SK-N-SH (cell line): ENCODE measurements around the gene EPGN. TPM values are rescaled to one million over a fixed set of nuclear protein-coding genes. Genes with fewer than 3 reads are reported as not detected.

ENCODE experiments used
- CTCF ChIA-PET: fragments of 300-600, 350-600 bp; formaldehyde crosslinking; extraction: SDS; loops from one replicate; lab custom pipeline; 2021; lab: Yijun Ruan, JAX
- POLR2A ChIA-PET: fragments of 350-600 bp; sonication (Branson Sonifier 250); formaldehyde crosslinking; extraction: SDS; loops from one replicate; lab custom pipeline; 2020; ENCODE audit warnings: antibody characterized with exemption, inconsistent platforms; lab: Yijun Ruan, JAX
- DNase-seq: peaks from one replicate; pipeline ENCODE4 v3.0.0; 2012
- H2AFZ ChIP-seq: fragments of 200-600 bp; sonication (generic); 2 replicates; pipeline ENCODE4 v1.8.1; 2016; ENCODE audit warnings: antibody characterized with exemption, mild to moderate bottlenecking, low read depth
- H3F3A ChIP-seq: fragments of 200-600 bp; sonication (generic); replicated peaks from 2 replicates; pipeline ENCODE3; 2016; ENCODE audit warnings: antibody characterized with exemption, mild to moderate bottlenecking; ENCODE audit not compliant: insufficient read depth
- H3K27ac ChIP-seq, 2 experiments: fragments of 200-500 bp in 1 of 2; fragments of 200-600 bp in 1 of 2; sonication (Bioruptor generic) in 1 of 2; sonication (generic), shearing (Covaris generic) in 1 of 2; 2 replicates each; pipeline versions ENCODE4 v1.5.1 to v1.6.1; 2014 to 2016; ENCODE audit warnings: low read depth in 2 of 2, inconsistent platforms in 1 of 2, low read length in 1 of 2, mild to moderate bottlenecking in 1 of 2, mixed read lengths in 1 of 2
- H3K27me3 ChIP-seq: fragments of 200-600 bp; sonication (generic), shearing (Covaris generic); 2 replicates; pipeline ENCODE4 v1.6.1; 2016; ENCODE audit warnings: mixed run types; ENCODE audit not compliant: insufficient read depth
- H3K36me3 ChIP-seq, 2 experiments: fragments of 200-500 bp in 1 of 2; fragments of 200-600 bp in 1 of 2; sonication (Bioruptor generic) in 1 of 2; sonication (generic) in 1 of 2; replicated peaks in 1 of 2; 2 replicates each; pipeline versions ENCODE3 to v1.5.1; 2014 to 2016; ENCODE audit warnings: low read length in 1 of 2, mild to moderate bottlenecking in 1 of 2; ENCODE audit not compliant: insufficient read depth in 2 of 2, control insufficient read depth in 1 of 2
- H3K4me1 ChIP-seq, 2 experiments: fragments of 200-500 bp in 1 of 2; fragments of 200-600 bp in 1 of 2; sonication (Bioruptor generic) in 1 of 2; sonication (generic), shearing (Covaris generic) in 1 of 2; 2 replicates each; pipeline versions ENCODE4 v1.5.1 to v1.6.1; 2014 to 2016; ENCODE audit warnings: low read depth in 1 of 2, low read length in 1 of 2, mixed run types in 1 of 2; ENCODE audit not compliant: insufficient read depth in 2 of 2, control insufficient read depth in 1 of 2
- H3K4me2 ChIP-seq: fragments of 200-600 bp; sonication (generic), shearing (Covaris generic); 2 replicates; pipeline ENCODE4 v1.6.1; 2017; ENCODE audit warnings: mixed run types
- H3K4me3 ChIP-seq, 2 experiments: fragments of 200-500 bp in 1 of 2; fragments of 200-600 bp in 1 of 2; sonication (Bioruptor generic) in 1 of 2; sonication (generic), shearing (Covaris generic) in 1 of 2; 2 replicates each; pipeline versions ENCODE4 v1.5.1 to v1.8.1; 2014 to 2016; ENCODE audit warnings: low read depth in 2 of 2, inconsistent platforms in 1 of 2, low read length in 1 of 2, mild to moderate bottlenecking in 1 of 2, mixed read lengths in 1 of 2, moderate library complexity in 1 of 2
- H3K79me2 ChIP-seq: fragments of 200-600 bp; sonication (generic); 2 replicates; pipeline ENCODE4 v1.8.1; 2017; ENCODE audit warnings: mild to moderate bottlenecking; ENCODE audit not compliant: insufficient read depth
- H3K9ac ChIP-seq: fragments of 200-600 bp; sonication (generic); 2 replicates; pipeline ENCODE4 v1.6.1; 2017; ENCODE audit warnings: mixed run types
- H3K9me2 ChIP-seq: fragments of 200-600 bp; sonication (generic); 2 replicates; pipeline ENCODE4 v1.6.1; 2017; ENCODE audit warnings: mixed run types
- H3K9me3 ChIP-seq: fragments of 200-600 bp; sonication (generic); 2 replicates; pipeline ENCODE4 v1.6.1; 2017; ENCODE audit warnings: mixed run types, mild to moderate bottlenecking, moderate library complexity
- H4K20me1 ChIP-seq: fragments of 200-600 bp; sonication (generic); 2 replicates; pipeline ENCODE4 v1.6.1; 2017; ENCODE audit warnings: mild to moderate bottlenecking, mixed run types; ENCODE audit not compliant: insufficient read depth
- EZH2phosphoT487 ChIP-seq: fragments of 200-600 bp; sonication (generic); IDR thresholded peaks from 2 replicates; pipeline ENCODE4 v1.6.1; 2017; ENCODE audit warnings: low read depth, mixed run types, mild to moderate bottlenecking, antibody characterized with exemption, moderate library complexity, borderline replicate concordance
- FOXM1 ChIP-seq: IDR thresholded peaks from 2 replicates; pipeline ENCODE4 v1.4.0; 2012; ENCODE audit warnings: low read depth, mild to moderate bottlenecking
- JUND ChIP-seq: IDR thresholded peaks from 2 replicates; pipeline ENCODE4 v1.4.0; 2012
- POLR2AphosphoS5 ChIP-seq: IDR thresholded peaks from 2 replicates; pipeline ENCODE4 v1.6.1; 2012; ENCODE audit warnings: low read depth, low read length
- RCOR1 ChIP-seq: fragments of 150-350 bp; IDR thresholded peaks from 2 replicates; pipeline ENCODE4 v1.6.1; 2017; ENCODE audit warnings: antibody characterized with exemption, low read length
- RFX5 ChIP-seq: IDR thresholded peaks from 2 replicates; pipeline ENCODE4 v1.6.1; 2012; ENCODE audit warnings: mild to moderate bottlenecking, improper control_type of control experiment, low read length
- SIN3A ChIP-seq: IDR thresholded peaks from 2 replicates; pipeline ENCODE4 v1.6.1; 2012; ENCODE audit warnings: low read depth, mild to moderate bottlenecking, low read length, moderate library complexity, borderline replicate concordance
- SMC3 ChIP-seq: IDR thresholded peaks from 2 replicates; pipeline ENCODE4 v1.6.1; 2012; ENCODE audit warnings: low read depth, low read length, improper control_type of control experiment
- TEAD4 ChIP-seq: IDR thresholded peaks from 2 replicates; pipeline ENCODE4 v1.4.0; 2012; ENCODE audit warnings: mild to moderate bottlenecking, borderline replicate concordance; ENCODE audit not compliant: insufficient read depth
- WGBS: methylation state at CpG from one replicate; pipeline ENCODE4 v1.1.6; 2017; ENCODE audit warnings: low lambda C conversion rate; 5-methylcytosine and 5-hydroxymethylcytosine counted together
- polyA plus RNA-seq, 3 experiments: library from polyadenylated mRNA; depleted of rRNA; stranded (reverse); fragments of >200 nt; gene quantifications; 2 replicates each; pipeline ENCODE4 v1.2.3, GENCODE V29; 2012
- TF ChIP-seq, protein P1 (sequence below): IDR thresholded peaks from 2 replicates; pipeline ENCODE4 v1.4.0; 2012; ENCODE audit warnings: low read depth, borderline replicate concordance
- TF ChIP-seq, protein P2 (sequence below): IDR thresholded peaks from 2 replicates; pipeline ENCODE4 v1.4.0; 2012; ENCODE audit warnings: low read depth, borderline replicate concordance
- TF ChIP-seq, protein P3 (sequence below): fragments of 150-350 bp; IDR thresholded peaks from 2 replicates; pipeline ENCODE4 v1.6.1; 2017; ENCODE audit warnings: antibody characterized with exemption, low read length, low read depth, borderline replicate concordance
- TF ChIP-seq, protein P4 (sequence below): fragments of 200-600 bp; sonication (generic); IDR thresholded peaks from 2 replicates; pipeline ENCODE4 v1.6.1; 2017; ENCODE audit warnings: antibody characterized with exemption, mild to moderate bottlenecking, moderate library complexity
- TF ChIP-seq, protein P5 (sequence below): IDR thresholded peaks from 2 replicates; pipeline ENCODE4 v1.6.1; 2012; ENCODE audit warnings: mild to moderate bottlenecking, low read depth, low read length, moderate library complexity
- TF ChIP-seq, protein P6 (sequence below): IDR thresholded peaks from 2 replicates; pipeline ENCODE4 v1.4.0; 2012; ENCODE audit warnings: low read depth

Gene EPGN
- polyA plus RNA-seq, 1 of the 3 experiments (the other 2 are of a cell fraction) = 0.23 TPM

DNA sequence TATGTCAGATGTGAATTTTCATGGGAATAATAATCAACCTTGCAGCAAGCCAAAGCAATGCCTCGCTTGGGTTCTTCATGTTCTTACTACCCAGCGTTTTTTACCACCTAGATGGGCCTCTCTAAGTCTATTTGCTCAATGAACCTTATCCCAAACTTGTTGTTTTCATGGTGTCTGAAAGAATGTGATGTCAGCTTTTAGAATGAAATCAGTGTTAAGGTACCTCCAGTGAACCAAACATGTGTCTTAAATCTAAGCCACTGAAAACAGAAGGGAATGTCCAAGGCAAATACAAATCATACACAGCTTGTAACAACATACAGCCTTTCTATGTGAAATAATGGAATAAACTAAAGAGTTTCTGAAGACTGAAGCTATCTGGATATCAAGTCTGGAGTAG lies 6.7 kb downstream of the EPGN start:
- Histone ChIP-seq H2AFZ (no peak overlapping the region), H3K27ac (no peak overlapping the region), H3F3A (no peaks in the 10 kb centered on the region), H3K4me2 (no peak overlapping the region), H4K20me1 (no peaks in the 10 kb centered on the region), H3K9ac (no peak overlapping the region), H3K36me3 (no peaks in the 10 kb centered on the region), H3K4me1 (no peaks in the 10 kb centered on the region; a peak in 1 of 4 replicates), H3K27me3 (peaks cover 10% of the 10 kb centered on the region; the same call in 1 of the 2 replicates), H3K9me3 (no peaks in the 10 kb centered on the region), H3K79me2 (no peaks in the 10 kb centered on the region), H3K9me2 (no peaks in the 10 kb centered on the region), H3K4me3 (no peak overlapping the region)
- ChIA-PET POLR2A (no interaction called here), CTCF (interaction anchor here (1.1 to 1.2 kb wide), 2 partner anchors 90 to 126 kb away, joined by 3 to 6 read pairs; no protein-coding TSS in a partner anchor)
- 31% methylated on average over 2 of the region's 2 CpGs for WGBS
- DNase-seq = no peak
- TF ChIP-seq, protein P1, sequence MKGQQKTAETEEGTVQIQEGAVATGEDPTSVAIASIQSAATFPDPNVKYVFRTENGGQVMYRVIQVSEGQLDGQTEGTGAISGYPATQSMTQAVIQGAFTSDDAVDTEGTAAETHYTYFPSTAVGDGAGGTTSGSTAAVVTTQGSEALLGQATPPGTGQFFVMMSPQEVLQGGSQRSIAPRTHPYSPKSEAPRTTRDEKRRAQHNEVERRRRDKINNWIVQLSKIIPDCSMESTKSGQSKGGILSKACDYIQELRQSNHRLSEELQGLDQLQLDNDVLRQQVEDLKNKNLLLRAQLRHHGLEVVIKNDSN = no peak
- no peak for TF ChIP-seq SIN3A
- TF ChIP-seq EZH2phosphoT487 = no peak
- TF ChIP-seq RFX5 = no peak
- TF ChIP-seq FOXM1 = no peak
- TF ChIP-seq, protein P2, sequence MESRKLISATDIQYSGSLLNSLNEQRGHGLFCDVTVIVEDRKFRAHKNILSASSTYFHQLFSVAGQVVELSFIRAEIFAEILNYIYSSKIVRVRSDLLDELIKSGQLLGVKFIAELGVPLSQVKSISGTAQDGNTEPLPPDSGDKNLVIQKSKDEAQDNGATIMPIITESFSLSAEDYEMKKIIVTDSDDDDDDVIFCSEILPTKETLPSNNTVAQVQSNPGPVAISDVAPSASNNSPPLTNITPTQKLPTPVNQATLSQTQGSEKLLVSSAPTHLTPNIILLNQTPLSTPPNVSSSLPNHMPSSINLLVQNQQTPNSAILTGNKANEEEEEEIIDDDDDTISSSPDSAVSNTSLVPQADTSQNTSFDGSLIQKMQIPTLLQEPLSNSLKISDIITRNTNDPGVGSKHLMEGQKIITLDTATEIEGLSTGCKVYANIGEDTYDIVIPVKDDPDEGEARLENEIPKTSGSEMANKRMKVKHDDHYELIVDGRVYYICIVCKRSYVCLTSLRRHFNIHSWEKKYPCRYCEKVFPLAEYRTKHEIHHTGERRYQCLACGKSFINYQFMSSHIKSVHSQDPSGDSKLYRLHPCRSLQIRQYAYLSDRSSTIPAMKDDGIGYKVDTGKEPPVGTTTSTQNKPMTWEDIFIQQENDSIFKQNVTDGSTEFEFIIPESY = no peak

DNA sequence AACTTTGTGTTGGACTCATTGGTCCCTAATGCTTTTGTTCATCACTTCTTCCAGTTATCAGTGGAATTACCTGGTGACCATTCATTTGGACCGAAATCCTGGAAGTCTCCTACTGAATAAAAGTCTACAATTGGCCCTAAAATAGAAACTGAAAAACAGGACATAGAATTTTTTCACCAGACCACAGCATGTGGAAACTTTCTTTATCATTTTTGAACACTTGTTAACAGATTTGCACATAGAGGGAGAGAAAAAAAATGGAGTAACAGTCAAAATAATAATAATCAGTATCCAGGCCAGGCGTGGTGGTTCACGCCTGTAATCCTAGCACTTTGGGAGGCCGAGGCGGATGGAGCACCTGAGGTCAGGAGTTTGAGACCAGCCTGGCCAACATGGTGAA lies 7.1 kb downstream of the EPGN start:
- Histone ChIP-seq H3F3A (no peaks in the 10 kb centered on the region), H3K9ac (no peak overlapping the region), H3K36me3 (no peaks in the 10 kb centered on the region), H4K20me1 (no peaks in the 10 kb centered on the region), H2AFZ (no peak overlapping the region), H3K4me3 (no peak overlapping the region), H3K9me2 (no peaks in the 10 kb centered on the region), H3K27ac (no peak overlapping the region), H3K9me3 (no peaks in the 10 kb centered on the region), H3K4me1 (no peaks in the 10 kb centered on the region; a peak in 1 of 4 replicates), H3K27me3 (peaks cover 10% of the 10 kb centered on the region; the same call in 1 of the 2 replicates), H3K79me2 (no peaks in the 10 kb centered on the region), H3K4me2 (no peak overlapping the region)
- ChIA-PET POLR2A (no interaction called here), CTCF (no interaction called here)
- TF ChIP-seq, protein P3, sequence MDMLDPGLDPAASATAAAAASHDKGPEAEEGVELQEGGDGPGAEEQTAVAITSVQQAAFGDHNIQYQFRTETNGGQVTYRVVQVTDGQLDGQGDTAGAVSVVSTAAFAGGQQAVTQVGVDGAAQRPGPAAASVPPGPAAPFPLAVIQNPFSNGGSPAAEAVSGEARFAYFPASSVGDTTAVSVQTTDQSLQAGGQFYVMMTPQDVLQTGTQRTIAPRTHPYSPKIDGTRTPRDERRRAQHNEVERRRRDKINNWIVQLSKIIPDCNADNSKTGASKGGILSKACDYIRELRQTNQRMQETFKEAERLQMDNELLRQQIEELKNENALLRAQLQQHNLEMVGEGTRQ = no peak
- TF ChIP-seq POLR2AphosphoS5 (no peak), JUND (no peak), TEAD4 (no peak), SMC3 (no peak), RCOR1 (no peak), EZH2phosphoT487 (no peak)
- TF ChIP-seq, protein P4, sequence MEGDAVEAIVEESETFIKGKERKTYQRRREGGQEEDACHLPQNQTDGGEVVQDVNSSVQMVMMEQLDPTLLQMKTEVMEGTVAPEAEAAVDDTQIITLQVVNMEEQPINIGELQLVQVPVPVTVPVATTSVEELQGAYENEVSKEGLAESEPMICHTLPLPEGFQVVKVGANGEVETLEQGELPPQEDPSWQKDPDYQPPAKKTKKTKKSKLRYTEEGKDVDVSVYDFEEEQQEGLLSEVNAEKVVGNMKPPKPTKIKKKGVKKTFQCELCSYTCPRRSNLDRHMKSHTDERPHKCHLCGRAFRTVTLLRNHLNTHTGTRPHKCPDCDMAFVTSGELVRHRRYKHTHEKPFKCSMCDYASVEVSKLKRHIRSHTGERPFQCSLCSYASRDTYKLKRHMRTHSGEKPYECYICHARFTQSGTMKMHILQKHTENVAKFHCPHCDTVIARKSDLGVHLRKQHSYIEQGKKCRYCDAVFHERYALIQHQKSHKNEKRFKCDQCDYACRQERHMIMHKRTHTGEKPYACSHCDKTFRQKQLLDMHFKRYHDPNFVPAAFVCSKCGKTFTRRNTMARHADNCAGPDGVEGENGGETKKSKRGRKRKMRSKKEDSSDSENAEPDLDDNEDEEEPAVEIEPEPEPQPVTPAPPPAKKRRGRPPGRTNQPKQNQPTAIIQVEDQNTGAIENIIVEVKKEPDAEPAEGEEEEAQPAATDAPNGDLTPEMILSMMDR = no peak
- TF ChIP-seq, protein P5, sequence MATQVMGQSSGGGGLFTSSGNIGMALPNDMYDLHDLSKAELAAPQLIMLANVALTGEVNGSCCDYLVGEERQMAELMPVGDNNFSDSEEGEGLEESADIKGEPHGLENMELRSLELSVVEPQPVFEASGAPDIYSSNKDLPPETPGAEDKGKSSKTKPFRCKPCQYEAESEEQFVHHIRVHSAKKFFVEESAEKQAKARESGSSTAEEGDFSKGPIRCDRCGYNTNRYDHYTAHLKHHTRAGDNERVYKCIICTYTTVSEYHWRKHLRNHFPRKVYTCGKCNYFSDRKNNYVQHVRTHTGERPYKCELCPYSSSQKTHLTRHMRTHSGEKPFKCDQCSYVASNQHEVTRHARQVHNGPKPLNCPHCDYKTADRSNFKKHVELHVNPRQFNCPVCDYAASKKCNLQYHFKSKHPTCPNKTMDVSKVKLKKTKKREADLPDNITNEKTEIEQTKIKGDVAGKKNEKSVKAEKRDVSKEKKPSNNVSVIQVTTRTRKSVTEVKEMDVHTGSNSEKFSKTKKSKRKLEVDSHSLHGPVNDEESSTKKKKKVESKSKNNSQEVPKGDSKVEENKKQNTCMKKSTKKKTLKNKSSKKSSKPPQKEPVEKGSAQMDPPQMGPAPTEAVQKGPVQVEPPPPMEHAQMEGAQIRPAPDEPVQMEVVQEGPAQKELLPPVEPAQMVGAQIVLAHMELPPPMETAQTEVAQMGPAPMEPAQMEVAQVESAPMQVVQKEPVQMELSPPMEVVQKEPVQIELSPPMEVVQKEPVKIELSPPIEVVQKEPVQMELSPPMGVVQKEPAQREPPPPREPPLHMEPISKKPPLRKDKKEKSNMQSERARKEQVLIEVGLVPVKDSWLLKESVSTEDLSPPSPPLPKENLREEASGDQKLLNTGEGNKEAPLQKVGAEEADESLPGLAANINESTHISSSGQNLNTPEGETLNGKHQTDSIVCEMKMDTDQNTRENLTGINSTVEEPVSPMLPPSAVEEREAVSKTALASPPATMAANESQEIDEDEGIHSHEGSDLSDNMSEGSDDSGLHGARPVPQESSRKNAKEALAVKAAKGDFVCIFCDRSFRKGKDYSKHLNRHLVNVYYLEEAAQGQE = no peak
- TF ChIP-seq, protein P6, sequence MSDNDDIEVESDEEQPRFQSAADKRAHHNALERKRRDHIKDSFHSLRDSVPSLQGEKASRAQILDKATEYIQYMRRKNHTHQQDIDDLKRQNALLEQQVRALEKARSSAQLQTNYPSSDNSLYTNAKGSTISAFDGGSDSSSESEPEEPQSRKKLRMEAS = no peak
- no peak for DNase-seq
- WGBS = 24% methylated on average over 5 of the region's 5 CpGs
